SKM-1 treated with dmso at 0.1 percent for 144 hours (cell line): ENCODE measurements around the gene CLIP2.
"Not testable (repeated sequence)": the region's sequence is repeated elsewhere in the genome, so short reads cannot be mapped to it uniquely, and the experiment has no call there.

ENCODE experiments used
- DNase-seq: peaks from one replicate; lab custom pipeline; 2025; ENCODE audit not compliant: unreplicated experiment; lab: John Stamatoyannopoulos, UW

Gene CLIP2

DNA sequence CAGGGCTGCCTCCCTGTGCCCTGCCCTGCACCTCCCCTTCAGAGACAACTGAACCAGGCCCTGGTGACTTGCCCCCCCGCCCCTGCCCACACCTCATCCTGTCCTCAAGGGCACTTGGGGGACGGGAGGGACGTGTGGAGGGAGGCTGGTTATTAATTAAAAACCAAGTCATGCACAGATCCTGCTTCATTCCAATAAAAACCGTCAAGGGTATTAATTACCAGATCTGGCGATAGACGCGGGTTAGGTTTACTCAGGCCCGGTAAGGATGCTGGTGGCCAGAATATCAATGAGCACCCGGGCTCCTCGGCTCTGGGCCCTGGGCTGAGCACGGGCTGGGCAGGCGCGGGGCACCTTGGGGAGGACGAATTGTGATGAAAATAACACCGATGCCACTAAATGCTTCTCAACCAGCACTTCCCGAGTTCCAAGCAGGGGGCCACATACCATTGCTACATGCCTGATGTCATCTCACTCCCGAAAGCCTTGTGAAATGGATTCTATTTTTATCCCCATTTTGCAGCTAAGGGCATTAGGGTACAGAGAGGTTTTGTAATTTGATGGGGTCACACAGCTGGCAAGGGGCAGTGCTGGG is 140.0 kb downstream of the CLIP2 start:
- peak; percentile 65 for DNase-seq

DNA sequence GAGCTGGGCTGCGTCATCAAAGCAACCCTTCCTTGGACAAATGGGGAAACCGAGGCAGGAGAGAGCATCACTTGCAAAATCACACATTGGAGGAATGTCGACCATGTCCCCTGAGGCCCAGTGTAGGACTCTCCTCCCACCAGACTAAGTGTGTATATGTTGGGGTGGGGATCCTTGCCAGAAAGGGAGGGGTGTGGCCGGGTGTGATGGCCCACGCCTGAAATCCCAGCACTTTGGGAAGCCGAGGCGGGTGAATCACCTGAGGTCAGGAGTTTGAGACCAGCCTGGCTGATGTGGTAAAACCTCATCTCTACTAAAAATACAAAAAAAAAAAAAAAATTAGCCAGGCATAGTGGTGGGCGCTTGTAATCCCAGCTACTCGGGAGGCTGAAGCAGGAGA is 141.2 kb downstream of the CLIP2 start:
- not testable (repeated sequence) for DNase-seq

DNA sequence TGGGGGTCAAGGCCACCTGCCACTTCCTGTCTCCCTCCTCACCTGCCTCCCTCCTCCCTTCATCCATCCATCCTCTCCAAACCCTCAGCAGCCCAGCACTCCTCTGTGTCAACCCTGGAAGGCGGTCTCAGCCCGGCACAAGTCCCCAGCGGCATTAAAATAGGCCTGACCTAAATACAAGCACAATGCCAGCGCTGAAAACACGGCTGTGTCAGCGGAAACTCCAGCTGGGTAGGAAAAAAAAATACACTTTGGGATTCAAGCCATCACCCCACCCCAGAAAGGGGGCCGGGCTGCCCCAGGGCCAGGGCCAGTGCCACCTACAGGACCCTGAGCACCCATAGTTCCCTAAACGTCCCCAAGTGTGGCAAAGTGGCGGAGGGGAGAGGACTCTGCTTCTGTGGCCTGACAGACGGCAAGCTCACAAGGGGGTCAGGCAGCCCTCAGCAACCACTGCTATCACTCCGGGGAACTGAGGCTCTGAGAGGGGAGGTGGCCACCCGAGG is 141.8 kb downstream of the CLIP2 start:
- no peak for DNase-seq

DNA sequence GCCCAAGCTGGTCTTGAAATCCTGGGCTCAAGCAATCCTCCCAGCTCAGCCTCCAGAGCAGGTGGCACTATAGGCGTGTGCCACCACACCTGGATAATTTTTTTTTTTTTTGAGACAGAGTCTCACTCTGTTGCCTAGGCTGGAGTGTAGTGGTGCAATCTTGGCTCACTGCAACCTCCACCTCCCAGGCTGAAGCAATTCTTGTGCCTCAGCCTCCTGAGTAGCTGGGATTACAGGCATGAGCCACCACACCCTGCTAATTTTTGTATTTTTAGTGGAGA is 148.0 kb downstream of the CLIP2 start:
- not testable (repeated sequence) for DNase-seq

DNA sequence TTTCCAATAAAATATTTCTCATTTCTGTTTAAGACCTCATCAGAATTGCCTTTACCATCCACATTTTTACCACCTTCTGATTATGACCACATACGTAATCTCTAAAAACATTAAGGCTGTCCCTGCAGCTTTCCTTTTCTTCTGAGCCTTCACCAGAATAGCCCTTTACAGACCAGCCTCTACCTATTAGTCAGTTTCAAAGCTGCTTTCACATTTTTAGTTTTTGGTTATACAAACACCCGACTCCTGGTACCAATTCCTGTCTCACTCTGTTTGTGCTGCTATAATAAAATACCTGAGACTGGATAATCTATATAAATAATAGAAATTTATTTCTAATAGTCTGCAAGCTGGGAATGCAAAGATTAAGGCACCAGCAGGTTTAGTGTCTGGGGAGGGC is 149.1 kb downstream of the CLIP2 start:
- no peak for DNase-seq

DNA sequence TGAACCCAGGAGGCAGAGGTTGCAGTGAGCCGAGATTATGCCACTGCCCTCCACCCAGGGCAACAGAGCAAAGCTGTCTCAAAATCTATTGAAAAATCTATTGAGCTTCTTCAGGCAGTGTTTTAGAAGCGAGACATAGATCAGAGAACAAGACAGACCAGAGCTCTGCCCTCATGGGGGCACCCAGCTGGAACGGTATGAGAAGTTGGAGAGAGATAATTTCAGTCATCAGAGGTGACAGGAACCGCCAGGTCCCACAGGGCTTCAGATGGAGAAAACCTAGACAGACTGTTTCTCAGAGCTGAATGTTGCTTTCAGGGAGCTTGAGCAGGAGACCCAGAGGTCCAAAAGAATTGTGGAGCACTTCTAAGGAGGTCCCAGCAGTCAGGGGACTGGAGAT is 150.3 kb downstream of the CLIP2 start:
- DNase-seq, result no peak

DNA sequence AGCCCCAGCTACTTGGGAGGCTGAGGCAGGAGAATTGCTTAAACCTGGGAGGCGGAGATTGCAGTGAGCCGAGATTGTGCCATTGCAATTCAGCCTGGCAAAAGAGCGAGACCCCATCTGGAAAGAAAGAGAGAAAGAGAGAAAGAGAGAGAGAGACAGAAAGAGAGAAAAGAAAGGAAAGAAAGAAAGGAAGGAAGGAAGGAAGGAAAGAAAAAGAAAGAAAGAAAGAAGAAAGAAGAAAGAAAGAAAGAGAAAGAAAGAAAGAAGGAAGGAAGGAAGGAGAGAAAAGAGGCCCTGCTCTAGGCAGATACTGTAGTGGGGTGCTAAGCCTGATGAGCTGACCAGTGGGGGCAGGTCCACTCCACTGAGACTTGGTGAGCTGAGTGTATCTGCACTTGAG is 150.9 kb downstream of the CLIP2 start:
- not testable (repeated sequence) for DNase-seq

DNA sequence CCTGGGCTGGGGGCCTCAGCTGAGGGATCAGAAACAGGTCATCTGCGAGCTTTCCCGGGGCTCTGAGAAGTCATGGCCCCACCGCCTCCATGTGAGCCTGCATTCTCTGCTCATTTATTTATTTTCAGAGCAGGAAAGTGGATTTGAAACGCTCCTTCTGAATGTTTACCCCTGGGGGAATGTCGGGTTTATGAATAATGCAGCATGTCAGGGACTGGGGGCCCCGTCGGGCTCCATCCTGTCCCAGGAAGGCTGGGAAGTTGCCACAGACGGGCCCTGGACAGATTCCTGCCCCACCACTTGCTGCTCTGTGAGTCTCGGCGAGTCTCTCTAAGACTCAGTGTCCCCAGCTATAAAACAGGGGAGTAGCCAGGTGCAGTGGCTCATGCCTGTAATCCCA is 152.6 kb downstream of the CLIP2 start:
- DNase-seq, result no peak

DNA sequence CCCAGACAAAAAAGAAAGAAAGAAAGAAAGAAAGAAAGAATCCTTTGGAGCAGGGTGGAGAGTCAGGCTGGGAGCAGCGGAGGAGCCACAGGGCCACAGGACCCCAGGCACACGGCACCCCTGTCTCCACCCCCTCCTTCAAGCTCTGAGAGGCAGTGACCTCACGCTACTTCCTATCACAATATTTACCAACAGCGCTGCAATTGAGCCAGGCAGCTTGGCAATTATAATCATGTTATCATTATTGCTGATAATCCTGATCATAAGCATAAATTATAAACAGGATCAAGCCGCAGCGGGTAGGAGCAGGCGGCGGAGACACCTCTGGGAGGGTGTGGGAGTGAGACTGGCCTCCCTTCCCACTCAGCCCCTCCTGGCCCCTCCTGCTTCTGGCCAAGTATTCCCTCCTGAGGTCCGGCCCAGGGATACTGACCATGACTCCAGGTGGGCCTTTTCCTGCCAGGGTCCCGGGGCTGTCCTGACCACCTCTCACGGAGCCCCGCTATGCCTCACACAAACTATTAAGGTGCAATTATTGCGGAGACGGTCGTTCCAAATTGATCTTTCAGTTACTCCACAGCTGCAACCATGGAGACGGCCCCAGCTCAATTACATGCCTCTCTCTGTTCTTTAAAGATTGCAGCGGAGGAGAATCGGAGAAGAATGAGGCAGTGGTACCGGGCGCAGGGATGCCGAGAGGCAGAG is 154.5 kb downstream of the CLIP2 start:
- DNase-seq, result no peak

DNA sequence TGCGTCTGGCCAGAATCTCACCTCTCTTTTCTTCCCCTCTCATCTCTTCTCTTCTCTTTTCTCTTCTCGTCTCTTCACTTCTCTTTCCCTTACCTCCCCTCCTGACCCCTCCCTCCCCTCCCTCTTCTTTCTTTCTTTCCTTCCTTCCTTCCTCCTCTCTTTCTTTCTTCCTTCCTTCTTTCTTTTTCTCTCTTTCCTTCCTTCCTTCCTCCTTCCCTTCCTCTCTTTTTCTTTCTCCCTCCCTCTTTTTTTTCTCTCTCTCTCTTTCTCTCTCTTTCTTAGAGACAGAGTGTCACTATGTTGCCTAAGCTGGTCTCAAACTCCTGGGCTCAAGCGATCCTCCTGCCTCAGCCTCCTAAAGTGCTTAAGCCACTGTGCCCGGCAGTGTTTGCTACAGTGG is 159.9 kb downstream of the CLIP2 start:
- DNase-seq, result no peak

DNA sequence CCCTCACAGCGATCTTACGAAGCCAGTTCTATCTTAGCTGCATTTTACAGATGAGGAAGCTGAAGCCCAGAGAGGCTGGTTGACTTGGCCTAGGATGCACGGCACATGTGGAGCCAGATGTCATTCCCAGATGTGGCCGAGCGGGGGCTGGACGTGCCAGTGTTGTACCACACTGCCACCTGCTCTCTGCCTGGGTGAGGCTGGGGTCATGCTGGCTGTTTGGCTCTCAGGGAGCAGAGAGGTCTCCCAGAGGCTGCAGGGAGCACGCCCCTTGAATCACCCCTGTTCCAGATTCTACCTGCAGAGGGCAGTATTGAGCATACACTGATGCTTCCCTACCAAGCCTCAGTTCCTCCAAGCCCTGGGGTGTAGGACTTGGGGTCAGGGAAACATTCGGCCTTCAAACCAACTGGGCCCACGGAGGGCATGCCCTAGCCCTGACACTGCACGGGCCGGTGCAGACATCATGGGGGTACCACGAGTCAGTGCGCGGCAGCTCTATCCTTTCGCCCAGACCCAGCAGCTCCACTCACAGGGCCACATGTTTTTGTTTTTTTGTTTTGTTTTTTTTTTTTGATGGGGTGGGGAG is 160.7 kb downstream of the CLIP2 start:
- DNase-seq, result peak; percentile 37

DNA sequence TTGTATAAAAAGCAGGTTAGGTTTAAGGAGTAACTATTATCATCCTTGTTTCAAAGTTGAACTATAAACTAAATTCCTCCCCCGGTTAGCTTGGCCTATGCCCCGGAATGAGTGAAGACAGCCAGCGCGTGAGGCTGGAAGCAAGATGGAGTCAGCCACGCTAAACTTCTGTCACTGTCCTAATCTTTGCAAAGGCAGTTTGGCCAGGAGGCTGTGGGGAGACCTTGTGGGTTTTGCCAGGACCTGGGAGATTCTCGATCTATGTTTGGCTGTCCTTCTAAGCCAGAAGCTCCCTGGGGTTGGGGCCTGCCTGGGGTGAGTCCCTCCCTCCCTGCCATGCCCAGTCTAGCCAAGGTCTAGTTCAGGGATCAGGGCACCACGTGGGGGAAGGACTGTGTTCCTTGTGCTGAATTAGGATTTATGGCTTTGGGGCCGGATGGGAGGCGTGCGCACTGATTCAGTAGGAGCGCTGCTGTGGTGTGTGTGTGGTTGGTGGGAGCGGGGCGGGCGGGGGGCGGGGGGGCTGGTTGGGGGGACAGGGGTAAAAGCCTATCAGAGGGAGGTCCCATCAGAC is 163.6 kb downstream of the CLIP2 start:
- DNase-seq, result no peak

DNA sequence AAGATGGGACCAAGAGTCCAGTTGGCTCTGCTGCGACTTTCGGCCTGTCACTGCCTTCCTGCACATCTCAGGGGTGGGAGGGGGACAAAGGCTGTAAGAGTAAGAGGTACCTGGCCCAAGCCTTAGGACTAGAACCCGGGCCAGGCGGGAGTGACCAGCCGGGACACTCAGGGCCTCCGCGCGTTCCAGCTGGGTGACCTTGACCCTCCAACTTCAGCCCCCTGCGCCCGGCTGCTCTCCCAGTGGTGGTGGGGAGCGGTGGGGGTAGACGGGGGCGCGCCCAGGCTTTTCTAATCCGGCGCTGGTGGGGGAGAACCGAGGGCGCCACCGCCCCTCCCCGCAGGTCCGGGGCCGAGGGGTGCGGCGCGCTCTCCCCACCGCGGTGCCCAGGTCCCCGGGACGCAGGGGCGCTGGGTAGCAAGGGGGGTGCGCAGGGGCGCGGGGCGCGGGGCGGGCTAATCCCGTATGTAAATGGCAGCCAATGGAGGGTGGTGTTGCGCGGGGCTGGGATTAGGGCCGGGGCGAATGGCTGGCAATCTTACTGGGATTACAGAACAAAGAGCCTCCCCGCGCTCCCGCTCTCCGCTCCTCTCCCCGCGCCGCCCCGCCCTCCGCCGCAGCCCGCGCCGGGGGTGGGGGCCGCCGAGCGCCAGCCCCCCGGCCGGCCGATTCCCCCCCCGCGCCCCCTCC is 164.3 kb downstream of the CLIP2 start, which contains the start of gene GTF2IRD1:
GTF2IRD1 (plus strand) TSS at position 585 of the 690 bp plus-strand sequence. CDS start 54,175 bp downstream, outside the sequence.
- DNase-seq, result peak; percentile 49

DNA sequence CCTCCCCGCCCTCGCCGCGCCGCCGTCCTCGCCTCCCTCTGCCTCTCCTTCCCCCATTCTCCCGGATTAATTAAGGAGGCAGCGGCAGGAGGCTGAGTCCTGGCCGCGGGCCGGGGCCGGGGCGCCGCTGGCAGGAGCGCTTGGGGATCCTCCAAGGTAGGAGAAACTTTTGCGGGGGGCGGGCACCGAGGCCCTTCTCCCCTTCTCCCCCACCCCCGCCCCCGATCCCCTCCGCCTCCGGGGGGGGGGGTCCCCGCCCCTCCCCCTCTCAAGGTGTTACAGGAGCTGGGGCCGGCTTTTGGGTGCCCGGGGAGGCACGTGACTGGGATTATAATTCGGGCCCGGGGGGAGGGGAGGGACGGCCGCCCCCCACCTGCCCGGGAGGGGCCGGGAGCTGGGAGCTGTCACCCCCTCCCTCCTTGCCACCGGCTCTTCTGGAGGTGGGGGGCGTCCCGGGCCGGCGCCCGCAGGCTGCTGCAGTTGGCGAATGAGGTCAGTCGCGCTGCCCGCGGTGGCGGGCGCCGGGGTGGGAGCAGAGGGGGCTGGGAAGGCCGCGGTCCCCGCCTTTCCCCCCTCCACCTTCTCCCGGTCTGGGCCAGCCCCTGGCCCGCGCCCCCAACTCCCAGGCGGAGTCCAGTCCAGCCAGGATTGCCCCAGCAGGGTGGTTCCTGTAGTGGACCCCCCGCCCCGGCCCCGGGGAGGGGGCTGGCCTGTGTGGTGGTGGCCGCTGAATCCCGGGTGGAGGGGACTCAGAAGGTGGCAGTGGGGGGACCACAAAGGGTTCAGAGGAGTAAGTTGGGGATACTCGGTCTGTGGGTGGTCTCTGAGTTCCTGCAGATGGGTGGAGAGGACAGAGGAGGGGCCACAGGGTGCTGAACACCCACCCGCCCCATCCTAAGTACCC is 165.1 kb downstream of the CLIP2 start:
- DNase-seq, result no peak

DNA sequence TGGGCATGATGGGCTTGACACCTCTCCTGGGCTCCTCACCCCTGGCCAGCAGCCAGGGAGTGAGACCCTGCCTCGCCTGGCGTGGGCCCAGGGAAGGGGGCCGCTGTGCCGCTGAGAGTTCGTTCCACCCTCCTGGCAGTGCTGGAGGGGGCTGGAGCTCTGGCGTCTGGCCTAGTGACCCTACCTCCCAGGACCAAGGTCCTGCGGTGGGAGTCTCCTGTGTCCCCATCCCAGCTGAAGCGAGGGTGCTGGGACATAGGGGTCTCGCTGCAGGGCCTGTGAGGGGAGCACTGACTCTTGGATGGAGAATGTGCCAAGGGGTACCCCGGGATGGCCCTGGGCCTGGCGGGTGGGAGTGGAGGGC is 165.7 kb downstream of the CLIP2 start:
- DNase-seq, result no peak

DNA sequence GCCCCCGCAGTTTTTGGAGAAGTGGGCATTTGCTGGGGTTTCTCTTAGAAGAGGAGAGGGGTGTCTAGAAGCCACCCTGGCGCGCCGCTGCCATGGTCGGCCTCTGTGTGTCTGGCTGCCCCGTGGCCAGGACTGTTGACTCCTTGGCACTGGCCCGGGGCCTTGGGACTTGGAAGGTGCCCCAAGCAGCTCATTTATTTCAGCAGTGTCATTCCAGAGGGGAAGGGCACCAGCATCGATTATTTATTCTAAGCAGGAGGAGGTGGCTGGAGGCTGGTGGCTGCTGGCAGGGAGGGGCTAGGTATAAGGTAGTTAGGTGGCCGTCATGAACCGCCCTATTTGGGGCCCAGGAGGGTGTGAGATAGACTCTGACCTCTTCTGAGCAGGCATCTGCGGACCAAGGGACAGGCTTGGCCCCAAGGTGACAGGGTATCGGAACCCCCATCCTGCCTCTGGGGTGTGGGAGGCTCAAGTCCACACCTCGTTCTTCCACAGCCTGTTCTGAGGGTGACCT is 166.1 kb downstream of the CLIP2 start:
- DNase-seq, result no peak
